OCI-LY7 (cell line): ENCODE measurements around the gene MAT2B.

ENCODE experiments used
- CTCF ChIP-seq: fragments of 200-600 bp; sonication (generic); conservative IDR thresholded peaks from 2 replicates; pipeline ENCODE4 v1.5.1; 2014; ENCODE audit warnings: mild to moderate bottlenecking, antibody characterized with exemption, low read length, moderate library complexity, mixed read lengths
- EZH2phosphoT487 ChIP-seq: fragments of 200-600 bp; sonication (generic); IDR thresholded peaks from 2 replicates; pipeline ENCODE4 v1.6.1; 2018; ENCODE audit warnings: low read depth, borderline replicate concordance, mild to moderate bottlenecking, mixed run types, antibody characterized with exemption, low read length, moderate library complexity, mixed read lengths

GRCh38 chr5:163478982-163479271, 26.5 kb upstream of the MAT2B start:
- no peak for TF ChIP-seq CTCF
- no peak for TF ChIP-seq EZH2phosphoT487
